ENCODE measurements around the gene PUSL1. TPM values are rescaled to one million over a fixed set of nuclear protein-coding genes. Genes with fewer than 3 reads are reported as not detected.
A peak's percentile ranks its signal among the peaks of the same experiment; 100 is the strongest.

Gene PUSL1
- total RNA-seq, 1 donor from 2014 or later = 35.2 TPM

DNA sequence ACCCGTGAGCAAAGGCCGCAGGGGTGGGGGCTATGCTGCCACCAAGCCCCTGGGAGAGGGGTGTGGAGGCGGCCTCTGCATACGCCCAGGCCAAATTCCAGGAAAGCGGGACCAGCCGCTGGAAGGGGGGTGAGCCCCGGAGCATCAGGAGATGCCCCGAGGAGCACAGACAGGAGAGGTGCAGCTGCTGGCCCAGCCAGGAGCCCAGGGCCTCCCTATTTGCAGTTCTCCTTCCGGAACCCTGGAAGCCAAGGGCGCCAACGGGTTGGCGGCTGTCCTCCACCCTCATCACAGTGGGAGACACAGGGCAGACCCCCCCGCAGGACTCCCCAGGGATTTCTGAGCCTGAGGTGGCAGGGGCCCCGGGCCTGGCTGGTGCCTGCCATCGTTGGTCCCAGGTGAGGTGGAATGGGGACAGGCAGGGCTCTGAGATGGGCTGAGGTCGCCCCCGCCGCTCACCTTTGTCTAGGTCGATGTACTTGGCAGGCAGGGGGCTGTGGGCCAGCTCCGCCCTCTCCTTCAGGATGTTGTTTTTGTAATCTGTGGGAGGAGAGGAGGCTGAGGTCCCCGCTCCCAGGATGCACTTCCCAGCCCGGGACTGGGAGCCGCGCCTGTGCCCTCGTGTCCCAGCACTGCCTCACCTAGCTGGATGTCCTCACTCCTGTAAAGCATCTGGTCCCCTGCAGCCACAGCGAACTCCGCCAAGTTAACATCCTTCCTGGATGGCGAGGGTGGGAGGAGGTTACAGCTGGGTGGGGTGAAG lies 45.2 kb downstream of the PUSL1 start:
- Mint-ChIP-seq H3K9me3 (no peaks in the 10 kb centered on the region), H3K27me3 (peaks cover 26% of the 10 kb centered on the region), H3K36me3 (ENCODE audit: low read depth) (peaks cover 2% of the 10 kb centered on the region), H3K4me1 (peaks cover 8% of the 10 kb centered on the region), H3K27ac (no peak overlapping the region), H3K4me3 (no peak overlapping the region)
- intact Hi-C loops (cut with micrococcal nuclease) = no loop called here
- no peak for DNase-seq

DNA sequence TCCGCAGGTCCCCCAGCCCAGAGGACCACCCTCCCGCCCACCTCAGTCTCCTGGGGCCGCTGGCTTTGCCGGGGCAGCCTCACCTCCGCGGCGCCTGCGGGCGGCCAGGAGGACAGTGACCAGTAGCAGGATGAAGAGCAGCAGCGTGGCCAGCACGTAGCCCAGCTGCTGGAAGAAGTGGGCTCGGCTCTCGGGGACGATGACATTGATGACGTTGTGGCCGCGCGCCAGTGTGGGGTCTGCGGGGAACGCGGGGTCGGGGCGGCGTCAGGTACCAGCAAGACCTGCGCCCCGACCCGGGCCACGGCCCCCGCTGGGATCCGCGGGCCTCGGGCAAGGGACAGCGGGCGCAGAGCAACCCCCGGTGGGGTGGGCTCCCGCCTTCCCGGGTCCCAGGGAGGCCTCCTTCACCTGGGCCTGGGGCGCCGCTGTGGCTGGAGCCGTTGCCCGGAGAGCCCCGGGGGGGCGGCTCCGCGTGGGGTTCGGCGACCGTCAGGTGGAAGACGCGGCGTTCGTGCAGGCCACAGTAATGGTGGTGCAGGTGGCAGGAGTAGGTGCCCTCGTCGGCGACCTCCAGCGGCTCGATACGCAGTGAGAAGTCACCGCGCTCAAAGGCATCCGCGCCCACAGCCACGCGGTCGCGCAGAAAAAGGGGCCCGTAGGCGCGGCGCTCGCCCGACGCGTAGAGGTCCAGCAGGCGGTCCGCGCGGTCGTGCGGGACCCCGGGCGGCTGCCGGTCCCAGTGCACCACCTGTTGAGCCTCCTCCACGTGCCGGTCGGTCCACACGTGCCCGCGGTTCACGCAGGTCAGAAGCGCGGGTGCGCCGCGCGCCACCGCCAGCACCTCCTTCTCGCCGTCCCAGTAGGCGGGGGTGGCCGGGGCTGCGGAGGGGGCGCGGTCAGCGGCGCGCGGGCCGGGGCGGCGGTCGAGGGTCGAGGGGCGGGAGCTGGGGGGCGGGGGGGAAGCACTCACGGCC lies 46.2 kb downstream of the PUSL1 start:
- DNase-seq = no peak
- H3K4me3 Mint-ChIP-seq = no peak overlapping the region
- H3K27ac Mint-ChIP-seq = no peak overlapping the region
- H3K9me3 Mint-ChIP-seq = no peaks in the 10 kb centered on the region
- H3K36me3 Mint-ChIP-seq (ENCODE audit: low read depth) = peaks cover 2% of the 10 kb centered on the region
- intact Hi-C loops (cut with micrococcal nuclease) = no loop called here
- H3K4me1 Mint-ChIP-seq = peaks cover 14% of the 10 kb centered on the region
- peaks cover 26% of the 10 kb centered on the region for H3K27me3 Mint-ChIP-seq

DNA sequence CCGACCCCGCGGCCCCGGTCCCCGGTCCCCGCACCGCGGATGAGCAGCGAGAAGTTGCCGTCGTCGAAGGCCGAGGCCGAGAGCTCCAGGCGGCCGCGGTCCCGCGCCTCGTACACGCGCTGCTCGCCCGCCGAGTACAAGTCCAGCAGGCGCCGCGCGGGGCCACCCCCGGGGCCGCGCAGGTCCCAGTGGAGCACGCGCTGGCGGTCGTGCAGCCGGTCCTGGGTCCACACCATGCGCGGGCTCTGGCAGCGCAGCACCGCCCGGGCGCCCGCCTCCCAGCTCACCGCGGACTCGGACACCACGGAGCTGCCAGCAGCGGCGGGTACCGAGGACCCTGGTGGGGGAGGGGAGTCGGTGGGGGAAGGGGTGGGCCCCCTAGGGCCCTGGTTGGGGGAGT lies 47.0 kb downstream of the PUSL1 start:
- no peaks in the 10 kb centered on the region for H3K9me3 Mint-ChIP-seq
- H3K36me3 Mint-ChIP-seq (ENCODE audit: low read depth) = peaks cover 2% of the 10 kb centered on the region
- no peak overlapping the region for H3K27ac Mint-ChIP-seq
- peaks cover 26% of the 10 kb centered on the region for H3K27me3 Mint-ChIP-seq
- no peak overlapping the region for H3K4me3 Mint-ChIP-seq
- intact Hi-C loops (cut with micrococcal nuclease) = no loop called here
- DNase-seq = no peak
- H3K4me1 Mint-ChIP-seq = peaks cover 14% of the 10 kb centered on the region

DNA sequence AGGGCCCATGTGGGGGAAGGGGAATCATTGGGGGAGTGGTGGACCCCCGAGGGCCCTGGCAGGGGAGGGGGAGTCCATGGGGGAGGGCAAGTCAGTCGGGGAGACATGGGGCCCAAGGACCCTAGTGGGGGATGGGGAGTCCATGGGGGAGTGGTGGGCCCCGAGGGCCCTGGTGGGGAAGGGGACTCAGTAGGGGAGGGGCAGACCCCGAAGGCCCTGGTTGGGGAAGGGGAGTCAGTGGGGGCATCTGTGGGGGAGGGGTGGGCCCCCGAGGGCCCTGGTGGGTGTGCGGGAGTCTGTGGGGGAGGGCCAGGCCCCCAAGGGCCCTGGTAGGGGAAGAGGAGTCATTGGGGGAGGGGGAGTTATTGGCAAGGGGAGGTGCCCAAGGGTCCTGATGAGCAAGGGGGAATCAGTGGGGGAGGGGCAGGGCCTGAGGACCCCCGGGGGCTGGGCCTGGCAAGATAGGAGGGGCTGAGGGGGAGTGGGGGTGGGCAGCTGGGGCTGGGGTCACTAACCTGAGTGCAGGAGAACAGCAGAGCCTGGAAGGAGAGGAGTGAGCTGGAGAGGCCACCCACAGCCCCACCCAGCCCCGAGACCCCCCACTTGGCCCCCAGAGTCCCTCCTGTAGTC lies 47.9 kb downstream of the PUSL1 start:
- H3K36me3 Mint-ChIP-seq (ENCODE audit: low read depth) = peaks cover 2% of the 10 kb centered on the region
- no peak overlapping the region for H3K4me3 Mint-ChIP-seq
- no peak for DNase-seq
- intact Hi-C loops (cut with micrococcal nuclease) = no loop called here
- H3K9me3 Mint-ChIP-seq = no peaks in the 10 kb centered on the region
- H3K4me1 Mint-ChIP-seq = peaks cover 14% of the 10 kb centered on the region
- peaks cover 30% of the 10 kb centered on the region for H3K27me3 Mint-ChIP-seq
- no peak overlapping the region for H3K27ac Mint-ChIP-seq

DNA sequence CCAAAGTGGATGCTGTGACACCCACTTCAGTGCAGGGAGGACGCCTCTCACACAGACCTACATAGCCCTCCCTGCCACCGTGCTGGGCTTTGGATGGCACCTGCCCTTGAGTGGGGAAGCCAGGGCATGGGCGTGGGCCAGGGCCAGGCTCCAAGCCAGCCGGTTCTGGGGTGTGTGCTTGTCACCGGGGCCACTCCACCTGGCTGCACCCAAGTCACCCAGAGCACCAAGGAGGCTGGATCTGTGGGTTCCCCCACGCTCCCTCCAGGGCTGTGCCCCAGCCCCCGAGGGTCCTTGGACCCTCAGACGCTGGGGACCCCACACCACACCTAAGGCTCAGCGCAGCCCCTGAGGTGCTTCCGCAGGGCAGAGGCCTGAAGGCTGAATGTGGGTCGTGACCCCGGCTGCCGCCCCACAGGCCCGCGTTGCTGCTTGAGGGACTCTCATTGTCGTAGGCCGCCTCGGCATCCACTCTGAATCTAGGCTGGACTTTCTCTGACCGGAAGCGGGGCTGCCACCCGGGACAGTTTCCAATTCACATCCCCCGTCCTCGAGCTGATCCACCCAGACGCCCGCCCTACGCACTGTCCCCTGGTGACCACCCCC lies 48.5 kb downstream of the PUSL1 start:
- H3K27ac Mint-ChIP-seq = no peak overlapping the region
- H3K9me3 Mint-ChIP-seq = no peaks in the 10 kb centered on the region
- H3K4me3 Mint-ChIP-seq = no peak overlapping the region
- peaks cover 31% of the 10 kb centered on the region for H3K27me3 Mint-ChIP-seq
- peaks cover 15% of the 10 kb centered on the region for H3K4me1 Mint-ChIP-seq
- intact Hi-C loops (cut with micrococcal nuclease) = no loop called here
- DNase-seq = no peak
- peaks cover 2% of the 10 kb centered on the region for H3K36me3 Mint-ChIP-seq (ENCODE audit: low read depth)

DNA sequence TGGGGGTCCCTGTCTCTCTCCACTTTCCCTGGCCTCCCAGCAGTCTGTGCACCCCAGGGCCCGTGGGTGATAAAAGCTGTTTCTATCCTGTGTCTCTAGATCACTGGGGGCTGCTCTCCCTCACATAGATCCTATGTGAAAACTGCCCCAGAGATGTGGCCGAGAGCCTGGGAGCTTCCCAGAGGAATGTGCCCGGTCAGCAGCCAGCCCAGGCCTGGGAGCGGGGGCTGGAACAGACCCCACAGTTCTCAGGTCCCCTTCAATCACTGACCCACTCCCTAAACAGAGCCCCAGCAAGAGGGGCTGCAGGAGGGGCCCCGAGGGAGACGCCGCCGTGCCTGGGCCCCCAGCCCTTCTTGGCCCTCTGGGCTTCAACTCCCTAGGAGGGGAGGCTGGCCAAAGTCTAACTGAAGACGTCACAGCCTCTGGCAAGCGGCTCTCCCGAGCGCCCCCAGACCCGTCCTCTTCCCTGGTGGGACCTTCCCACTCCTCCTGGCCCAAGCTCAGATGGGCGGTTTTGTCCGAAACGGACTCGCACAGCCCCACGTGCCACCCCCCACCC lies 49.6 kb downstream of the PUSL1 start:
- Mint-ChIP-seq H3K4me3 (no peak overlapping the region), H3K27ac (no peak overlapping the region), H3K4me1 (peaks cover 12% of the 10 kb centered on the region), H3K27me3 (peaks cover 25% of the 10 kb centered on the region), H3K9me3 (no peaks in the 10 kb centered on the region), H3K36me3 (ENCODE audit: low read depth) (no peaks in the 10 kb centered on the region)
- intact Hi-C loops (cut with micrococcal nuclease) = no loop called here
- no peak for DNase-seq

DNA sequence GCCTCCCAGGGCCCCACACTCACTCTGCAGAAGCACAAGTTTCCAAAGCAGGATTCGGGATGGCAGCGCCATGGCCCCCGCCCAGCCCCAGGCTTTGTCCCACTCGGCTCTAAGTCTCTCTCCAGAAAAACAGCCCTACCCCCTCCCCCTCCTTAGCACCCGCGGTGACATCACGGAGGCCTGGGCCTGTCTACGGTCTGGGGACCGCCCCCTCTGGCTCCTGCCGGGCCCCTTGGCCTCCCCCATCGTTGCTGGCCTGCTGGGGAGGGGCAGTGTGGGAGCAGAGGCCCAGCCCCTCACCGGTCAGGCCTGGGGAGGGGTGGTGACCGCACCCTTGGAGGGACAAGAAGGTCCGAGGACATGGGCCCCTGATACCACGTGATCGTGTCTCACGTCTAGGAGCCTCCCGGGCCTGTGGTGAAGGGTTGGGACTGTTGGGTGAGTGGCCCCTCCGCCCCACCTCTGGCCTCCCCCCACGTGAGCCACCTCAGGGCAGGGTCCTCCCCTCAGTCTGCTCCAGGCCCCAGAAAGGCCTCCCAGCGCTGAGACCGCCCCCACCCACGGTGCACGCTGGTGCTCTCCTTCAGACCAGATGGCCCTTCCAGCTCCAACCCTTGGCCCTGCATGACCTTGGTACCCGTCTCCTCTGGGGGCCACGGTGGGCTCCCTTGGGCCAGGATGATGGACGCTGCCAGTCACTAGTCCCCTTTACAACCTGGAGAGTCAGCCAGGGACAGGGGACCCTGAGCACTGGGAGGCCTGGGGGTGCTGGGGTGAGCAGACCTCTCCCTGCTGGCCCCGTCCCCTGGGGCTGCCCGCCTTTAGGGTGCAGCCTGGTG lies 50.3 kb downstream of the PUSL1 start, which contains the start of gene MXRA8:
TSS of gene MXRA8 (minus strand) at position 123 of the 839 bp plus-strand sequence. CDS start at position 72, 51 bp downstream.
- intact Hi-C loops (cut with micrococcal nuclease) = no loop called here

DNA sequence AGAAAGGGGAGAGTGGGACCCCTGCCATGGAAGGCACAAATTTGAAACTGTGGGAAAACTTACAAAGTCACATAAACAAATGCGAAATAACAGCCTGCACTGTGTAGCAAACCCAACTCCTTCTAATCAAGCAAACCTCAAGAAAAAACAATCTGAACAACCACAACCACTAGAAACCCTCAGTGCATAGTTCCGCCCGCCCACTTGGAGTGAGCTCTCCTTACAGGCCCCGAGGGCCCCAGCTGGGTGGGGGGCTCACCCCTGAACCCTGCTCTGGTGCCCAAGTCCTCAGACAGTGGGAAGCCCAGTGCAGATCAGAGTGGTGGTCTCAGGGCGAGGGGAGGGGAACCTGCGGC lies 50.9 kb downstream of the PUSL1 start:
- H3K4me3 Mint-ChIP-seq = peak overlapping the region; percentile 13
- peaks cover 10% of the 10 kb centered on the region for H3K4me1 Mint-ChIP-seq
- no peaks in the 10 kb centered on the region for H3K36me3 Mint-ChIP-seq (ENCODE audit: low read depth)
- intact Hi-C loops (cut with micrococcal nuclease) = no loop called here
- H3K9me3 Mint-ChIP-seq = no peaks in the 10 kb centered on the region
- H3K27me3 Mint-ChIP-seq = peaks cover 15% of the 10 kb centered on the region
- no peak overlapping the region for H3K27ac Mint-ChIP-seq
- no peak for DNase-seq

More for the DNA sequence above, 50.3 kb downstream of the PUSL1 start, which contains the start of gene MXRA8:
- Mint-ChIP-seq H3K36me3 (ENCODE audit: low read depth) (no peaks in the 10 kb centered on the region), H3K27ac (no peak within 1 kb of the TSS), H3K4me1 (peaks cover 12% of the 10 kb centered on the region), H3K27me3 (peaks cover 20% of the 10 kb centered on the region), H3K9me3 (no peaks in the 10 kb centered on the region), H3K4me3 (peak within 1 kb of the TSS; percentile 13)
- DNase-seq = no peak

DNA sequence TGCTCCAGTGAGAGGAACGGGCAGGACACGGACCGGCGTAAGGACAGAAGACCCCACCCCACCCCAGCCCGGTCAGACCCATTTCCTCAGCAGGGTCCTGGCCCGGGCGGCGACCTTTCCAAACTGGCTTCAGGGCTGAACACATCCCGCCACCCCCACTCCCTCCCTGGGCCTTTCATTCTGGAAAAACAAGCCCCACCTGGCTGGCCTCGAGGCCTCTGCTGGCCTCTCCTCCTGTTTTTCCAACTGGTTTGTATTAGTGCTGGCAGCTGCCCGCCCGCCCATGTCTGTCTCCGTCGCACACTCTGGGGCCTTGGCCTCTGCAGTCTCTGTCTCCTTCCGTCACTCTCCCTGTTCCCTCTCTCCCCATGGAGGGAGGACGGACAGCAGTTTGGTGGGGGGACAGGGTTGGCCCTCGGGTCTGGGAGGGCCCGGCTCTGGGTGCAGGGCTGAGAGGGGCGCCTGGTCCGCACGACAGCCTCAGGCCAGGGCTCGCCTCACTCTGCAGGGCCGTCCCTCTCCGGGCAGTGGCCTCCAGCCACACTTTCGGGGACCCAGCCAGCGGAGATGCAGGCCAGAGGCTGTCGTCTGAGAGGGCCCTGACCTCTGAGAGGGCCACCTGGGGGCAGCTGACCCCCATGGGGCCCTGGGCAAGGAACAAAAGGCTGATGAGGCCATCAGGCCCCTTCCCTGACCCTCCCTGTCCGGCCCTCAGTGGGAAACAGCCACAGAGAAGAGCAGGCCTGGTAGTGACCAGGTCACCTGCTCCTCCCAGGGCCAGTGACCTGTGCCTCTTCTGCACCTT lies 51.5 kb downstream of the PUSL1 start:
- no peaks in the 10 kb centered on the region for H3K9me3 Mint-ChIP-seq
- peaks cover 15% of the 10 kb centered on the region for H3K27me3 Mint-ChIP-seq

DNA sequence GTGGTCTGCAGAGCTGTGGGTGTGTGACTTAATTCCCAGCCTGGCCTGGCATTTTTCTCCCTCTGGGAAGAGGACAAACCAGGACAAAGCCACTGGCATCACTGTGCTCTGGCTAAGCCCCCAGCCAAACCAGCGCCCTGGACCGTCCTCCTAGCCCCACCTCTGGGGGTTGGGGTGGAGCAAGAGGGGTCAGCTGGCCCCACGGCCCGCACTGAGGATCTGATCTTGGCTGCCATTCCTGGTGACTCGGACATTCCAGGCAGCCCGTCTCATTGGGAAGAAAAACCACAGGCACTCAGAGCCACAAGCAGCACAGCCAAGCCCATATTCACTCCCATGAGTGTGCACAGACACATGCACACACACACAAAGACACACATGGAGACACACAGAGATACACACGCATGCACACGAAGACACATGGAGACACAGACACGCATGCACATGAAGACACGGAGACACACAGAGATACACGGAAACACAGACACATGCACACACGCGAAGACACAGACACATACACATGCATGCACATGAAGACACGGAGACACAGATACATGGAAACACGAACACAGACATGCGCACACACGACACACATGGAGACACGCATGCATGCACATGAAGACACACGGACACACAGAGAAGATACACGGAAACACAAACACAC lies 52.2 kb downstream of the PUSL1 start:
- no peak overlapping the region for H3K4me3 Mint-ChIP-seq
- peaks cover 10% of the 10 kb centered on the region for H3K4me1 Mint-ChIP-seq
- no peaks in the 10 kb centered on the region for H3K9me3 Mint-ChIP-seq
- DNase-seq = no peak
- no peaks in the 10 kb centered on the region for H3K36me3 Mint-ChIP-seq (ENCODE audit: low read depth)
- no peak overlapping the region for H3K27ac Mint-ChIP-seq
- H3K27me3 Mint-ChIP-seq = peaks cover 15% of the 10 kb centered on the region
- intact Hi-C loops (cut with micrococcal nuclease) = no loop called here

More for the DNA sequence above, 51.5 kb downstream of the PUSL1 start:
- H3K4me1 Mint-ChIP-seq = peaks cover 10% of the 10 kb centered on the region
- H3K36me3 Mint-ChIP-seq (ENCODE audit: low read depth) = no peaks in the 10 kb centered on the region
- intact Hi-C loops (cut with micrococcal nuclease) = no loop called here
- no peak overlapping the region for H3K27ac Mint-ChIP-seq
- peak overlapping the region; percentile 13 for H3K4me3 Mint-ChIP-seq
- no peak for DNase-seq
